ENCODE results near the gene KIF20B.

KIF20B gene, protein sequence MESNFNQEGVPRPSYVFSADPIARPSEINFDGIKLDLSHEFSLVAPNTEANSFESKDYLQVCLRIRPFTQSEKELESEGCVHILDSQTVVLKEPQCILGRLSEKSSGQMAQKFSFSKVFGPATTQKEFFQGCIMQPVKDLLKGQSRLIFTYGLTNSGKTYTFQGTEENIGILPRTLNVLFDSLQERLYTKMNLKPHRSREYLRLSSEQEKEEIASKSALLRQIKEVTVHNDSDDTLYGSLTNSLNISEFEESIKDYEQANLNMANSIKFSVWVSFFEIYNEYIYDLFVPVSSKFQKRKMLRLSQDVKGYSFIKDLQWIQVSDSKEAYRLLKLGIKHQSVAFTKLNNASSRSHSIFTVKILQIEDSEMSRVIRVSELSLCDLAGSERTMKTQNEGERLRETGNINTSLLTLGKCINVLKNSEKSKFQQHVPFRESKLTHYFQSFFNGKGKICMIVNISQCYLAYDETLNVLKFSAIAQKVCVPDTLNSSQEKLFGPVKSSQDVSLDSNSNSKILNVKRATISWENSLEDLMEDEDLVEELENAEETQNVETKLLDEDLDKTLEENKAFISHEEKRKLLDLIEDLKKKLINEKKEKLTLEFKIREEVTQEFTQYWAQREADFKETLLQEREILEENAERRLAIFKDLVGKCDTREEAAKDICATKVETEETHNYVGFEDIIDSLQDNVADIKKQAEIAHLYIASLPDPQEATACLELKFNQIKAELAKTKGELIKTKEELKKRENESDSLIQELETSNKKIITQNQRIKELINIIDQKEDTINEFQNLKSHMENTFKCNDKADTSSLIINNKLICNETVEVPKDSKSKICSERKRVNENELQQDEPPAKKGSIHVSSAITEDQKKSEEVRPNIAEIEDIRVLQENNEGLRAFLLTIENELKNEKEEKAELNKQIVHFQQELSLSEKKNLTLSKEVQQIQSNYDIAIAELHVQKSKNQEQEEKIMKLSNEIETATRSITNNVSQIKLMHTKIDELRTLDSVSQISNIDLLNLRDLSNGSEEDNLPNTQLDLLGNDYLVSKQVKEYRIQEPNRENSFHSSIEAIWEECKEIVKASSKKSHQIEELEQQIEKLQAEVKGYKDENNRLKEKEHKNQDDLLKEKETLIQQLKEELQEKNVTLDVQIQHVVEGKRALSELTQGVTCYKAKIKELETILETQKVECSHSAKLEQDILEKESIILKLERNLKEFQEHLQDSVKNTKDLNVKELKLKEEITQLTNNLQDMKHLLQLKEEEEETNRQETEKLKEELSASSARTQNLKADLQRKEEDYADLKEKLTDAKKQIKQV (N-terminal part only)

GRCh38 chr10:89701242-89702120 lies at the start of gene KIF20B:
KIF20B (plus strand) TSS chr10:89701590; CDS start chr10:89705295, 3,705 bp downstream.
- peak; percentile 98 for DNase-seq (ENCODE audit: low spot score)
- peak; percentile 28 for TF ChIP-seq CTCF (conservative IDR thresholded peaks at IDR 0.05; ENCODE audit: low read depth)
- H3K27ac ChIP-seq: peak within 1 kb of the TSS; percentile 94
- CTCF ChIA-PET: interaction anchor here (0.7 to 1.4 kb wide), 4 partner anchors 8 to 235 kb away, joined by 3 to 5 read pairs (median 3); no protein-coding TSS in a partner anchor
- POLR2A ChIA-PET (ENCODE audit: low non-redundant PET): interaction anchor here (0.6 to 2.1 kb wide), 4 partner anchors 24 to 1962 kb away, joined by 3 to 22 read pairs (median 3); no protein-coding TSS in a partner anchor

DNA sequence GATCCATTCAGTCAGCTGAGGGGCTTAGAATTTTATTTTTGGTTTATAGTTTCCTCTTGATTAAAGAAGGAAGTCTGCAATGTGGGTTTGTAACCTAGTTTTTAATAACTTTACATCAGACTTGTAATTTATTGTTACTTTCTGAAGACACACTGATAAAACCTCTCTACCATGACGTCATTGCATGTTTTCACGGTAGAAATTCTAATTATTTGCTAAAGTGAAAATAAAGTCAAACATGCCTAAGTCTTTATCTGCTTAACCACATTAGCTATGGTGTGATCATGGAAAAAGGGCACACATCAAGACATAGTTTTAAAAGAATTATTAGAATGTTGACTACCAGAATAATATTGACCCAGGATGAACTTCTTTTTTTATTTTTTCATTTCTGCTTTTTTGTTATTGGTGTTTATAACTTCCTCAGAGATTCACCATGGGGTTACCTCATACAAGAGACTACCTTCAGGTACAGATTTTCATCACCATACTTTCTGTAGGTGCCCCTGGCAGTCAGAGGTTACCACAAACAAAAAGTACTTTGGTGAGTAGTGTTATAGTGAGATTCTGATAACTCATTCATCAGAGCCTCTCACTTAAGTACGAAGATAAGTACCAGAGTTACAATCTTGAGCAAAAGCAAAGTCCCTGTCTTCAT lies 49.3 kb upstream of the KIF20B start:
- TF ChIP-seq CTCF (conservative IDR thresholded peaks at IDR 0.05; ENCODE audit: low read depth): no peak
- H3K27ac ChIP-seq: no peak overlapping the region
- CTCF ChIA-PET: no interaction called here
- POLR2A ChIA-PET (ENCODE audit: low non-redundant PET): no interaction called here
- DNase-seq (ENCODE audit: low spot score): no peak

GRCh38 chr10:89652806-89653370 lies 48.5 kb upstream of the KIF20B start:
- no peak overlapping the region for H3K27ac ChIP-seq
- CTCF ChIA-PET: no interaction called here
- POLR2A ChIA-PET (ENCODE audit: low non-redundant PET): no interaction called here
- DNase-seq (ENCODE audit: low spot score): no peak
- no peak for TF ChIP-seq CTCF (conservative IDR thresholded peaks at IDR 0.05; ENCODE audit: low read depth)

- ChIA-PET CTCF (interaction anchor here (0.7 kb wide), 1 partner anchor 80 kb away, joined by 3 read pairs; no protein-coding TSS in a partner anchor), POLR2A (ENCODE audit: low non-redundant PET) (no interaction called here)
- H3K27ac ChIP-seq: no peak overlapping the region
- no peak for TF ChIP-seq CTCF (conservative IDR thresholded peaks at IDR 0.05; ENCODE audit: low read depth)
- no peak for DNase-seq (ENCODE audit: low spot score)
Measured at GRCh38 chr10:89653410-89653869, 48.0 kb upstream of the KIF20B start.

DNA sequence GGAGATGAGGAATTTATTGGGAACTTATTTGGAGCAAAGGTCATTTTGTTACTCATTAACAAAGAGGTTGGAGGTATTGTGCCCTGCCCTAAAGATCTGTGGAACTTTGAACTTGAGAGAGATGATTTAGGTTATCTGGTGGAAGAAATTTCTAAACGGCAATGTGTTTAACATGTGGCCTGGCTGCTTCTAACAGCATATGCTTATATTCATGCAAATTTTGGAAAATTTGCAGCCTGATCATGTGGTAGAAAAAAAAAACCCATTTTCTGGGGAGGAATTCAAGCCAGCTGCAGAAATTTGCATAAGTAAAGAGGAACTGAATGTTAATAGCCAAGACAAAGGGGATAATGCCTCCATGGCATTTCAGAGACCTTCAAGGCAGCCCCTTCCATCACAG lies 45.7 kb upstream of the KIF20B start:
- POLR2A ChIA-PET (ENCODE audit: low non-redundant PET): no interaction called here
- H3K27ac ChIP-seq: no peak overlapping the region
- no peak for TF ChIP-seq CTCF (conservative IDR thresholded peaks at IDR 0.05; ENCODE audit: low read depth)
- CTCF ChIA-PET: no interaction called here
- DNase-seq (ENCODE audit: low spot score): no peak

Data from RWPE1 (cell line).